Measurements from ENCODE around the gene TLCD2.
A peak's percentile ranks its signal among the peaks of the same experiment; 100 is the strongest.
"Not testable (repeated sequence)": the region's sequence is repeated elsewhere in the genome, so short reads cannot be mapped to it uniquely, and the experiment has no call there.

TLCD2 gene

GRCh38 chr17:1716076-1716911 lies 6.1 kb upstream of the TLCD2 start:
- peak; percentile 100 for DNase-seq

GRCh38 chr17:1715803-1716075 lies 5.6 kb upstream of the TLCD2 start:
- no peak for DNase-seq

- peak; percentile 94 for DNase-seq
Observed at GRCh38 chr17:1714980-1715802, 5.0 kb upstream of the TLCD2 start.

GRCh38 chr17:1714427-1714979 lies 4.3 kb upstream of the TLCD2 start:
- peak; percentile 99 for DNase-seq

- no peak for DNase-seq
Observed at GRCh38 chr17:1713878-1714426, 3.8 kb upstream of the TLCD2 start.

- DNase-seq: no peak
Observed at GRCh38 chr17:1713160-1713877, 3.1 kb upstream of the TLCD2 start.

- DNase-seq: no peak
Observed at GRCh38 chr17:1712271-1712670, 2.1 kb upstream of the TLCD2 start.

- DNase-seq: no peak
Observed at GRCh38 chr17:1711804-1712203, 1.6 kb upstream of the TLCD2 start.

GRCh38 chr17:1710807-1711553 lies 803 bp upstream of the TLCD2 start:
- DNase-seq: no peak

- no peak for DNase-seq
Observed at GRCh38 chr17:1709403-1709951, 700 bp downstream of the TLCD2 start.

- DNase-seq: not testable (repeated sequence)
Observed at GRCh38 chr17:1708791-1709346, 1.3 kb downstream of the TLCD2 start.

- no peak for DNase-seq
Observed at GRCh38 chr17:1707107-1707506, 3.1 kb downstream of the TLCD2 start.

- DNase-seq: no peak
Observed at GRCh38 chr17:1705004-1705403, 5.2 kb downstream of the TLCD2 start.

- DNase-seq: no peak
Observed at GRCh38 chr17:1703063-1703462, 7.1 kb downstream of the TLCD2 start.

GRCh38 chr17:1699891-1700290 lies 10.3 kb downstream of the TLCD2 start:
- DNase-seq: not testable (repeated sequence)

GRCh38 chr17:1697681-1698080 lies 12.5 kb downstream of the TLCD2 start:
- no peak for DNase-seq

- no peak for DNase-seq
Observed at GRCh38 chr17:1695365-1695764, 14.8 kb downstream of the TLCD2 start.

GRCh38 chr17:1693339-1693738 lies 16.8 kb downstream of the TLCD2 start:
- no peak for DNase-seq

GRCh38 chr17:1690544-1691221 lies 19.5 kb downstream of the TLCD2 start:
- no peak for DNase-seq

GRCh38 chr17:1688405-1688804 lies 21.8 kb downstream of the TLCD2 start:
- not testable (repeated sequence) for DNase-seq

- no peak for DNase-seq
Observed at GRCh38 chr17:1686086-1686485, 24.1 kb downstream of the TLCD2 start.
